Neural progenitor cell (in vitro differentiated cells): ENCODE results near the gene ZNF787. TPM values are rescaled to one million over a fixed set of nuclear protein-coding genes. Genes with fewer than 3 reads are reported as not detected.

Experiments
- DNase-seq: peaks from one replicate; pipeline ENCODE4 v3.0.0-alpha.2; 2016; ENCODE audit warnings: low spot score
- H2AFZ ChIP-seq: fragments of 200-600 bp; sonication (generic); replicated peaks from 2 replicates; pipeline ENCODE4 v1.6.1; 2016; ENCODE audit warnings: antibody characterized with exemption
- H3F3A ChIP-seq: fragments of 200-600 bp; sonication (generic); 2 replicates; pipeline ENCODE4 v1.6.1; 2016; ENCODE audit warnings: antibody characterized with exemption, low read depth
- H3K27ac ChIP-seq: fragments of 200-600 bp; sonication (generic); 2 replicates; pipeline ENCODE4 v1.5.1; 2016; ENCODE audit warnings: mild to moderate bottlenecking
- H3K27me3 ChIP-seq: fragments of 200-600 bp; sonication (generic); 2 replicates; pipeline ENCODE4 v1.6.1; 2016; ENCODE audit warnings: mild to moderate bottlenecking, moderate library complexity
- H3K36me3 ChIP-seq: fragments of 200-600 bp; sonication (generic); 2 replicates; pipeline ENCODE4 v1.5.1; 2016
- H3K4me1 ChIP-seq: fragments of 200-600 bp; sonication (generic); 2 replicates; pipeline ENCODE4 v1.6.1; 2016; ENCODE audit warnings: mixed run types
- H3K4me2 ChIP-seq: fragments of 200-600 bp; sonication (generic); 2 replicates; pipeline ENCODE4 v1.6.1; 2016
- H3K4me3 ChIP-seq: fragments of 200-600 bp; sonication (generic); 2 replicates; pipeline ENCODE4 v1.5.1; 2016
- H3K79me2 ChIP-seq: fragments of 200-600 bp; sonication (generic); 2 replicates; pipeline ENCODE4 v1.6.1; 2016; ENCODE audit warnings: low read depth
- H3K9ac ChIP-seq: fragments of 200-600 bp; sonication (generic); 2 replicates; pipeline ENCODE4 v1.6.1; 2016
- H3K9me3 ChIP-seq: fragments of 200-600 bp; sonication (generic); 2 replicates; pipeline ENCODE4 v1.5.1; 2016; ENCODE audit warnings: low read depth
- H4K20me1 ChIP-seq: fragments of 200-600 bp; sonication (generic); 2 replicates; pipeline ENCODE4 v1.6.1; 2016; ENCODE audit warnings: low read depth
- H3K27ac Mint-ChIP-seq: 3 replicates; pipeline ENCODE4 v1.8.0; 2021; ENCODE audit warnings: mixed read lengths
- H3K27me3 Mint-ChIP-seq: 2 replicates; pipeline ENCODE4 v1.8.0; 2022; ENCODE audit warnings: low read depth, mild to moderate bottlenecking, inconsistent platforms, moderate library complexity, mixed read lengths; ENCODE audit not compliant: insufficient read depth
- H3K36me3 Mint-ChIP-seq: 3 replicates; pipeline ENCODE4 v1.8.0; 2021; ENCODE audit warnings: mixed read lengths
- H3K4me1 Mint-ChIP-seq: 3 replicates; pipeline ENCODE4 v1.8.0; 2021; ENCODE audit warnings: mixed read lengths
- H3K4me3 Mint-ChIP-seq: 3 replicates; pipeline ENCODE4 v1.8.0; 2021; ENCODE audit warnings: mild to moderate bottlenecking, moderate library complexity, mixed read lengths
- H3K9me3 Mint-ChIP-seq: 3 replicates; pipeline ENCODE4 v1.8.0; 2020; ENCODE audit warnings: mixed read lengths
- CTCF ChIP-seq: fragments of 200-600 bp; sonication (generic); IDR thresholded peaks from 2 replicates; pipeline ENCODE4 v1.5.1; 2017; ENCODE audit warnings: antibody characterized with exemption, mild to moderate bottlenecking
- EZH2 ChIP-seq: fragments of 200-600 bp; sonication (generic); IDR thresholded peaks from 2 replicates; pipeline ENCODE4 v1.6.1; 2017; ENCODE audit warnings: antibody characterized with exemption, mild to moderate bottlenecking, moderate library complexity
- EZH2phosphoT487 ChIP-seq: fragments of 200-600 bp; sonication (generic); IDR thresholded peaks from 2 replicates; pipeline ENCODE4 v1.6.1; 2017; ENCODE audit warnings: antibody characterized with exemption
- total RNA-seq: library from RNA; depleted of rRNA; stranded (reverse); fragments of >200 nt; gene quantifications from 2 replicates; pipeline ENCODE4 v1.2.3, GENCODE V29; 2015; ENCODE audit warnings: low replicate concordance

Gene ZNF787
- total RNA-seq, 1 donor from 2014 or later = 2.2 TPM

GRCh38 chr19:56092685-56093631, 28.1 kb downstream of the ZNF787 start:
- Mint-ChIP-seq H3K4me3 (no peak overlapping the region), H3K4me1 (no peaks in the 10 kb centered on the region), H3K9me3 (peaks cover 20% of the 10 kb centered on the region), H3K36me3 (peaks cover 48% of the 10 kb centered on the region), H3K27ac (no peak overlapping the region), H3K27me3 (peaks cover 8% of the 10 kb centered on the region)
- no peaks in the 10 kb centered on the region for H3K9me3 ChIP-seq
- no peaks in the 10 kb centered on the region for H3K27me3 ChIP-seq
- H4K20me1 ChIP-seq = peaks cover 27% of the 10 kb centered on the region
- no peaks in the 10 kb centered on the region for H3K4me1 ChIP-seq
- no peak overlapping the region for H3K9ac ChIP-seq
- no peaks in the 10 kb centered on the region for H3K36me3 ChIP-seq
- H3K79me2 ChIP-seq = peaks cover 72% of the 10 kb centered on the region
- H2AFZ ChIP-seq = no peak overlapping the region
- no peak overlapping the region for H3K4me2 ChIP-seq
- H3K4me3 ChIP-seq = no peak overlapping the region
- H3K27ac ChIP-seq = no peak overlapping the region
- TF ChIP-seq CTCF (no peak), EZH2phosphoT487 (no peak), EZH2 (no peak)
- H3F3A ChIP-seq = no peaks in the 10 kb centered on the region
- no peak for DNase-seq

- TF ChIP-seq EZH2phosphoT487 (no peak), EZH2 (no peak), CTCF (no peak)
- Histone ChIP-seq H3K27me3 (no peaks in the 10 kb centered on the region), H3K27ac (no peak overlapping the region), H3K36me3 (no peaks in the 10 kb centered on the region), H3K4me1 (no peaks in the 10 kb centered on the region), H4K20me1 (peaks cover 24% of the 10 kb centered on the region), H3K9ac (no peak overlapping the region), H3K4me3 (no peak overlapping the region), H2AFZ (no peak overlapping the region), H3K9me3 (no peaks in the 10 kb centered on the region), H3K4me2 (no peak overlapping the region), H3F3A (no peaks in the 10 kb centered on the region), H3K79me2 (peaks cover 62% of the 10 kb centered on the region)
- Mint-ChIP-seq H3K27ac (no peak overlapping the region), H3K36me3 (peaks cover 44% of the 10 kb centered on the region), H3K4me3 (no peak overlapping the region), H3K27me3 (peaks cover 3% of the 10 kb centered on the region), H3K9me3 (peaks cover 20% of the 10 kb centered on the region), H3K4me1 (no peaks in the 10 kb centered on the region)
- no peak for DNase-seq
These were observed 29.1 kb downstream of the ZNF787 start for GRCh38 chr19:56091751-56092546.

- Histone ChIP-seq H3K4me3 (no peak overlapping the region), H3K9ac (no peak overlapping the region), H4K20me1 (peaks cover 26% of the 10 kb centered on the region), H3K9me3 (no peaks in the 10 kb centered on the region), H3K4me1 (no peaks in the 10 kb centered on the region), H3F3A (no peaks in the 10 kb centered on the region), H3K36me3 (no peaks in the 10 kb centered on the region), H2AFZ (no peak overlapping the region), H3K27me3 (no peaks in the 10 kb centered on the region), H3K27ac (no peak overlapping the region), H3K4me2 (no peak overlapping the region), H3K79me2 (peaks cover 57% of the 10 kb centered on the region)
- peaks cover 3% of the 10 kb centered on the region for H3K27me3 Mint-ChIP-seq
- no peaks in the 10 kb centered on the region for H3K4me1 Mint-ChIP-seq
- H3K4me3 Mint-ChIP-seq = no peak overlapping the region
- DNase-seq = no peak
- peak overlapping the region; percentile 11 for H3K27ac Mint-ChIP-seq
- H3K9me3 Mint-ChIP-seq = peaks cover 20% of the 10 kb centered on the region
- TF ChIP-seq EZH2 (no peak), EZH2phosphoT487 (no peak), CTCF (no peak)
- peaks cover 44% of the 10 kb centered on the region for H3K36me3 Mint-ChIP-seq
These were observed 30.0 kb downstream of the ZNF787 start for GRCh38 chr19:56091066-56091490.
